Measurements from ENCODE around the gene TNS3.

DNA sequence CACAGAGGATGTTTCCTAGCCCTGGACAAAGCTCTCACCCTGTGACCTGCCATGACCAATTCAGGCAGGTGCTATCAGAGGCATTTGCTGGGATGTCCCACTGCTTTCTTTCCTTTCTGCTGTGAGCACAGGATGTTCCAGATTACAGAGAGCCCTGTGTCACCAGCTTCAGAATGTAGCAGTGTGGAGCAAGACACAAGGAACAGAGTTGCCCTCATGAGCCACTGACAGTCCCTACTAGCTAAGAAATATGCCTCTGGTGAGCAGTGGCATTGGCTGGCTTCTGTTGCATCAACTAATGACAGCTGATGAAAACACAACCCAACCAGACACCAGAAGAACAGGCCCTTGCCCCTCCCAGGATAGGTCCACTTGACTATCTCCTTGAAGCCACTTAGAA, 337.2 kb downstream of the TNS3 start:
- no peak for TF ChIP-seq MYC (IDR thresholded peaks at IDR 0.05; ENCODE audit: low read depth, low read length)
- TF ChIP-seq CTCF (IDR thresholded peaks at IDR 0.05; ENCODE audit: low read depth, low read length) = no peak
- TF ChIP-seq POLR2A (IDR thresholded peaks at IDR 0.05; ENCODE audit: extremely low read depth, insufficient read length) = no peak
- TF ChIP-seq, protein P1, sequence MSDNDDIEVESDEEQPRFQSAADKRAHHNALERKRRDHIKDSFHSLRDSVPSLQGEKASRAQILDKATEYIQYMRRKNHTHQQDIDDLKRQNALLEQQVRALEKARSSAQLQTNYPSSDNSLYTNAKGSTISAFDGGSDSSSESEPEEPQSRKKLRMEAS (IDR thresholded peaks at IDR 0.05; ENCODE audit: low read depth, low read length) = no peak
